Activated CD8-positive, alpha-beta T cell treated with anti-CD3 and anti-CD28 coated beads for 36 hours (primary cell): ENCODE data around the gene PRR27. TPM values are rescaled to one million over a fixed set of nuclear protein-coding genes. Genes with fewer than 3 reads are reported as not detected.

Experiments used
- total RNA-seq, 2 experiments: library from RNA; stranded (reverse); gene quantifications; one replicate each; pipeline ENCODE4 v1.2.3, GENCODE V29; 2021

PRR27 gene
- total RNA-seq, 2 experiments from 2014 or later: not detected

Other genes with a start within 250 kb of the PRR27 start
- not detected for gene CSN1S1, start 223.2 kb upstream of the PRR27 start, total RNA-seq
- gene CSN2, start 188.5 kb upstream of the PRR27 start, total RNA-seq: not detected
- not detected for gene STATH, start 158.3 kb upstream of the PRR27 start, total RNA-seq
- gene HTN3, start 125.8 kb upstream of the PRR27 start, total RNA-seq: not detected
- not detected for gene HTN1, start 103.8 kb upstream of the PRR27 start, total RNA-seq
- gene ODAM, start 41.5 kb downstream of the PRR27 start, total RNA-seq: not detected
- not detected for gene FDCSP, start 71.9 kb downstream of the PRR27 start, total RNA-seq
- not detected for gene CSN3, start 88.4 kb downstream of the PRR27 start, total RNA-seq
- not detected for gene CABS1, start 180.7 kb downstream of the PRR27 start, total RNA-seq
- gene SMR3A, start 206.5 kb downstream of the PRR27 start, total RNA-seq: not detected
- gene SMR3B, start 228.9 kb downstream of the PRR27 start, total RNA-seq: not detected
- not detected for gene OPRPN, start 243.7 kb downstream of the PRR27 start, total RNA-seq